Osteoblast (primary cell): Measurements from ENCODE around the gene YBX3. TPM values are rescaled to one million over a fixed set of nuclear protein-coding genes. Genes with fewer than 3 reads are reported as not detected.

Experiments used
- DNase-seq: peaks from one replicate; pipeline ENCODE4 v3.0.0; 2011; ENCODE audit warnings: low spot score, mixed read lengths; ENCODE audit not compliant: insufficient read length; ENCODE audit errors: missing footprints
- H2AFZ ChIP-seq: 2 replicates; pipeline ENCODE4 v1.6.0; 2011; ENCODE audit warnings: mild to moderate bottlenecking, low read length
- H3K27ac ChIP-seq: 2 replicates; pipeline ENCODE4 v1.5.1; 2011; ENCODE audit warnings: mild to moderate bottlenecking, low read depth, low read length, moderate library complexity
- H3K27me3 ChIP-seq: 2 replicates; pipeline ENCODE4 v1.6.0; 2012; ENCODE audit warnings: mild to moderate bottlenecking, control low read depth, inconsistent platforms, low read length, moderate library complexity; ENCODE audit not compliant: insufficient read depth
- H3K36me3 ChIP-seq: 2 replicates; pipeline ENCODE4 v1.5.1; 2011; ENCODE audit warnings: mild to moderate bottlenecking, low read length, control low read depth, moderate library complexity; ENCODE audit not compliant: insufficient read depth
- H3K4me1 ChIP-seq: 2 replicates; pipeline ENCODE4 v1.5.1; 2011; ENCODE audit warnings: mild to moderate bottlenecking, low read length, control low read depth, moderate library complexity; ENCODE audit not compliant: insufficient read depth
- H3K4me2 ChIP-seq: 2 replicates; pipeline ENCODE4 v1.6.0; 2011; ENCODE audit warnings: mild to moderate bottlenecking, low read length; ENCODE audit not compliant: insufficient read depth
- H3K4me3 ChIP-seq: fragments of 200-600 bp; sonication (generic); 3 replicates; pipeline ENCODE4 v1.5.1; 2012; ENCODE audit warnings: mild to moderate bottlenecking, low read length, inconsistent platforms; ENCODE audit not compliant: insufficient read depth
- H3K79me2 ChIP-seq: 2 replicates; pipeline ENCODE4 v1.6.0; 2012; ENCODE audit warnings: mild to moderate bottlenecking, low read length, control low read depth, inconsistent platforms; ENCODE audit not compliant: insufficient read depth
- H3K9me3 ChIP-seq: 2 replicates; pipeline ENCODE4 v1.5.1; 2011; ENCODE audit warnings: low read depth, low read length, control low read depth
- H4K20me1 ChIP-seq: 2 replicates; pipeline ENCODE4 v1.6.0; 2012; ENCODE audit warnings: mild to moderate bottlenecking, low read length, control low read depth; ENCODE audit not compliant: insufficient read depth
- CTCF ChIP-seq: IDR thresholded peaks from 2 replicates; pipeline ENCODE4 v1.5.1; 2011; ENCODE audit warnings: mild to moderate bottlenecking, low read depth, low read length, moderate library complexity; ENCODE audit errors: extremely low read depth
- total RNA-seq: library from RNA; depleted of rRNA; stranded (reverse); fragments of >200 nt; gene quantifications from 2 replicates; pipeline ENCODE4 v1.2.3, GENCODE V29; 2012

YBX3 gene
- total RNA-seq, 1 donor: 147 TPM

GRCh38 chr12:10718279-10718821, 4.8 kb downstream of the YBX3 start:
- Histone ChIP-seq H3K27me3 (no peaks in the 10 kb centered on the region), H3K36me3 (peaks cover 26% of the 10 kb centered on the region), H3K9me3 (no peaks in the 10 kb centered on the region), H3K27ac (peak overlapping the region; percentile 87), H3K4me3 (peak overlapping the region; percentile 56), H3K4me1 (peaks cover 50% of the 10 kb centered on the region), H3K4me2 (peak overlapping the region; percentile 80), H4K20me1 (no peaks in the 10 kb centered on the region), H2AFZ (no peak overlapping the region), H3K79me2 (peaks cover 73% of the 10 kb centered on the region)
- peak; percentile 77 for DNase-seq
- no peak for TF ChIP-seq CTCF

GRCh38 chr12:10717410-10717809, 5.7 kb downstream of the YBX3 start:
- Histone ChIP-seq H3K36me3 (peaks cover 35% of the 10 kb centered on the region), H3K27ac (peak overlapping the region; percentile 87), H2AFZ (no peak overlapping the region), H3K79me2 (peaks cover 75% of the 10 kb centered on the region), H3K27me3 (no peaks in the 10 kb centered on the region), H3K4me3 (peak overlapping the region; percentile 4), H3K4me2 (peak overlapping the region; percentile 80), H3K9me3 (no peaks in the 10 kb centered on the region), H4K20me1 (no peaks in the 10 kb centered on the region), H3K4me1 (peaks cover 50% of the 10 kb centered on the region)
- TF ChIP-seq CTCF: no peak
- no peak for DNase-seq

GRCh38 chr12:10716704-10717315, 6.3 kb downstream of the YBX3 start:
- Histone ChIP-seq H3K79me2 (peaks cover 74% of the 10 kb centered on the region), H3K9me3 (no peaks in the 10 kb centered on the region), H2AFZ (peak overlapping the region; percentile 25), H3K27ac (peak overlapping the region; percentile 87), H3K36me3 (peaks cover 41% of the 10 kb centered on the region), H3K27me3 (no peaks in the 10 kb centered on the region), H3K4me2 (peak overlapping the region; percentile 80), H3K4me1 (peaks cover 50% of the 10 kb centered on the region), H3K4me3 (peak overlapping the region; percentile 50), H4K20me1 (no peaks in the 10 kb centered on the region)
- TF ChIP-seq CTCF: no peak
- DNase-seq: peak; percentile 85

- H3K27ac ChIP-seq: peak overlapping the region; percentile 87
- H3K4me3 ChIP-seq: peak overlapping the region; percentile 50
- H4K20me1 ChIP-seq: no peaks in the 10 kb centered on the region
- H3K9me3 ChIP-seq: no peaks in the 10 kb centered on the region
- H3K27me3 ChIP-seq: no peaks in the 10 kb centered on the region
- peak overlapping the region; percentile 80 for H3K4me2 ChIP-seq
- peak; percentile 78 for DNase-seq
- H3K79me2 ChIP-seq: peaks cover 71% of the 10 kb centered on the region
- no peak for TF ChIP-seq CTCF
- H2AFZ ChIP-seq: peak overlapping the region; percentile 25
- peaks cover 41% of the 10 kb centered on the region for H3K36me3 ChIP-seq
- peaks cover 48% of the 10 kb centered on the region for H3K4me1 ChIP-seq
Observed at GRCh38 chr12:10716277-10716676, 6.8 kb downstream of the YBX3 start.
